HCEC 1CT (cell line): ENCODE results near the gene SMG6.

Experiments used
- DNase-seq: peaks from one replicate; pipeline ENCODE4 v3.0.0-alpha.2; 2017

Gene SMG6

DNA sequence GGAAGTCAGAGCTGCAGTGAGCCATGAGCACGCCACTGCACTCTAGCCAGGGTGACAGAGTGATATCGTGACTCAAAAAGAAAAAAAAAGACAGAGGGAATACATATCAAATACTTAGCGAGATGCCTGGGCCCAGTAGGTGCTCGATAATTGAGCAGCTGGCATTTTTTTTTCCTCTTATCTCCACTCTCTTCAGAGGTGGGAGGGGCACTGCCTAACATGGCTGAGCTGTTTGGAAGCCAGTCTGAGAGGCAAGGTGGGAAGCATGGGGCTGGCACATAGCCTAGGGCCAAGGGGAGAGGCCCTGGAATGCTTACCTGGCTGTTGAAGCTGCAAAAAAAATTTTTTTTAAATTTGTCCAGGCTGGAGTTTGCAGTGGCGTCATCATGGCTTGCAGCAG, 210.2 kb downstream of the SMG6 start:
- no peak for DNase-seq

- DNase-seq = no peak
These were observed 211.3 kb downstream of the SMG6 start for GRCh38 chr17:2092253-2092652.

GRCh38 chr17:2090804-2091534, 212.6 kb downstream of the SMG6 start:
- peak; percentile 95 for DNase-seq

DNA sequence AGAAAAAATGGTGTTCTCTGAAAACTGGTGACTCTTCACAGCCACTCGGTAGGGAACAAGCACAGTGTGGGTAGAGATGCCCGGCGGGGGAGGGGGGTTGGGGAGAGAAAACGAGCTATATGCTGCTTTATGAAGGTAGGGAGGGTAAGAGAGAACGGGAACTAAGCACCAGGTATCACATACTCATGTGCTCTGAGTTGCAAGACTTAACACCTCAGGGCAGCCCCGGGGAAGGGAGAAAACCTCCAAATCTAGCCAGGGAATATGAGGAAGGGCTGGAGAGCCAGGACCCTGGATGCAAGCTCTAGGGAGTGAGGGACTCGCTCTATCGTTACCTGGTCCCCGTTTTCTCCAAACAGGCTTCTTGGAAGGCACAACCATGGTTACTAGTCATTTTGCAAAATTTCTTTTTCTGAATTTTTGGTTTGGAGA, 213.4 kb downstream of the SMG6 start:
- no peak for DNase-seq

- DNase-seq = peak; percentile 50
These were observed 214.6 kb downstream of the SMG6 start for GRCh38 chr17:2089021-2089422.

DNA sequence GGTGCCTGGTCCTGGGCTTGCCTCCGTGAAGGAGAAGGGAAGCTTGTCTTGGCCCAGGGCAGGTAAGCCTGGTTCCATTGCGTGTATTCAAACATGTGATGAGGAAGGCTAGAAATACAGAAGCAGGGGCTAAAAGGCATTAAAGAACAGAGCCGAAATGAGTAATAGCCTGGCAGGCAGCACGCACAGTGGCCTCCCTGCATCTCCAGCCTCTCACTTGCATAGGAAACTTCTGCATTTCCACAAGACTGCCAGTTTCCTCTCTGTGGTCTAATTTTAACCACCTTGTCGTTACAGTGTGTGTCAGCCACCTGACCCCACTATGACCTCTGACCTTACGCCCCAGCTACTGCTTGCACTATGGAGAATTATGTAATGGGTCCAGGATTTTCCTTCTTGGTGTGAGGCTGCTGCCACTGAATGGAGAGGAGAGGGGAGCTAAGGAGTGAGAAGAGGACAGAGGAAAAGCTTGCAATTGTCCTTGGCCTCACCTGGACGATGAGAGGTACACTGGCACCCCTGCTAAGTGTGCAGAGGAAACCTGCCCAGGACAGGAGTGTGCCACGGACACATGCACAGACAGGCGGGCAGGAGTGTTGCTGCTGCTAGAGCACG, 215.9 kb downstream of the SMG6 start:
- DNase-seq = no peak

DNA sequence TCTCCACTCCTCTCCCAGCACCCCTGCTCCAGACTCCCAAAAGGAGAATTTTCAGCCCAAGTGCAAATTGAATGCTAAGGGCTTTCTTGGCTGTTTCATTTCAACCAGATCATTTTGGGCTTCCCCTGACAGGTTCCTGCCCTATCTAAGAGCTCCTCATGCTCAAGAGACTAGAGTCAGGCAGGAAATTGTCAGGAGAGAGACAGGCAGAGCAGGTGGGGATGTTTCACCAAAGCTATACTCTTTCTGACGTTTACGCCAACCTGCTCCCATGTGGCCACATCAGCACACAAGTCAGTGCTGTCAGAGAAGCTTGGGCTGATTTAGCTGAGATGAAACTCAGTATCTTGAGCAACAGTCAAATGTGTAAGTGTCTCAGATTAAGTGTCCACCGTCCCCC, 217.3 kb downstream of the SMG6 start:
- DNase-seq = no peak

GRCh38 chr17:2085648-2085949, 218.0 kb downstream of the SMG6 start:
- peak; percentile 31 for DNase-seq

GRCh38 chr17:2084766-2085647, 218.6 kb downstream of the SMG6 start:
- peak; percentile 72 for DNase-seq

GRCh38 chr17:2084036-2084765, 219.4 kb downstream of the SMG6 start:
- peak; percentile 66 for DNase-seq

GRCh38 chr17:2083613-2084035, 220.0 kb downstream of the SMG6 start:
- DNase-seq = no peak

GRCh38 chr17:2082003-2082781, 221.4 kb downstream of the SMG6 start:
- DNase-seq = no peak

- peak; percentile 57 for DNase-seq
These were observed 222.0 kb downstream of the SMG6 start for GRCh38 chr17:2081564-2081963.

GRCh38 chr17:2077040-2077439, 226.5 kb downstream of the SMG6 start:
- DNase-seq = no peak

- DNase-seq = no peak
These were observed 227.2 kb downstream of the SMG6 start for GRCh38 chr17:2076087-2076984.

- no peak for DNase-seq
These were observed 228.1 kb downstream of the SMG6 start for GRCh38 chr17:2075336-2076086.

DNA sequence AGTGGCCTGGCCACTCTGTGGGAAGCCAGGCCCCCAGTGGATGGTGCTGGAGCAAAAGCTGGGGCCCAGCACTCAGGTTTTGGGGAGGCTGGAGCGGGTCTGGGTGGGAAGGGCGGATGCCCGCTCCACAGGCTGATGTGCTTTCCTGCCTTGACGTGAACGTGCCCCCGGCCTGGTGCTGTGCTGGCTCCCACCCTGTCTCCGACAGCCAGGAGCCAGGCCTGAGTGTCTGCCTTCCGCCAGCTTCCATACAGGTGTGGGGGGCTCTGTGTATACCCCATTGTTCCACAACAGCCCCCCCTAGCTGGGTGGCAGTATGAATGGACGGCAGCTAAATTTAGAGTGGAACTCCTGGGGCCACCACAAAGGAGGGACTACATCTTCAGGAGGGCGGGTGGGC, 228.7 kb downstream of the SMG6 start:
- DNase-seq = no peak

GRCh38 chr17:2071455-2072281, 231.9 kb downstream of the SMG6 start:
- peak; percentile 93 for DNase-seq

DNA sequence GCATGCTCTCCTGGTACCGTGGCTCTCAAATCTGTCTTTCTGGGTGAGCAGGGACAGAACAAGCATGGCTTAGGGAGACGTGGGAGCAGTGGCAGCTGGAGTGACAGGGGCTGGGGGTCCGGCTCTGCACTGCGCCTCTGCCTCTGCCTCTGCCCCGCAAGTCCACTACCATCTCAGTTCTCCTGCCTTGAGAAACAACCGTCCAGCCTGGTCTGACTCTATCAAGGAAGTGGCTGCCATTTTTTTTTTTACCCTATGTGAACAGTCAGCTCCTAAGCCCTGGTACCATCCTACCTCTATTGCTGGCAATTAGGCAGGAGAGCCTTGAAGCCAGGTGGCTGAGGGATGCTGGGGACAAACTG, 232.6 kb downstream of the SMG6 start:
- DNase-seq = no peak
